HepG2 (cell line): ENCODE data around the gene TAF6L. TPM values are rescaled to one million over a fixed set of nuclear protein-coding genes. Genes with fewer than 3 reads are reported as not detected.

Experiments
- ATAC-seq: fragments of 200-7000 bp; cut with Tn5 transposase; 3 replicates; pipeline ENCODE4 v1.9.1; 2020; ENCODE audit warnings: mild to moderate bottlenecking, moderate library complexity
- BruUV-seq: library from RNA; stranded (reverse); fragments of 400-500 nt; replicated peaks from 2 replicates; lab custom pipeline; 2021; lab: Mats Ljungman, UMichigan
- CTCF ChIA-PET: fragments of 300-600 bp; formaldehyde crosslinking; extraction: SDS; loops from one replicate; lab custom pipeline; 2021; ENCODE audit warnings: low total read pairs, inconsistent platforms, low intra/inter-chr PET ratio; lab: Yijun Ruan, JAX
- POLR2A ChIA-PET: fragments of 350-600 bp; sonication (Branson Sonifier 250); formaldehyde crosslinking; loops from one replicate; lab custom pipeline; 2020; ENCODE audit warnings: antibody characterized with exemption, inconsistent platforms; lab: Yijun Ruan, JAX
- DNase-seq: peaks from one replicate; pipeline ENCODE4 v3.0.0-alpha.2; 2015; ENCODE audit warnings: low spot score
- FAIRE-seq: peaks from 3 replicates; lab custom pipeline; 2011; peaks lifted over from hg19 to GRCh38; lab: Jason Lieb, UNC
- H2AFZ ChIP-seq: one replicate; pipeline ENCODE4 v1.6.1; 2011; ENCODE audit warnings: low read length, inconsistent platforms
- H3K27ac ChIP-seq: fragments of 300-600 bp; 3 replicates; pipeline ENCODE4 v1.8.0; 2011; ENCODE audit warnings: mixed run types, mild to moderate bottlenecking, mixed read lengths, low read length, inconsistent platforms; ENCODE audit not compliant: insufficient read depth; ENCODE audit errors: extremely low read length
- H3K27me3 ChIP-seq, 2 experiments: fragments of 200-600 bp in 1 of 2; 2 replicates in 1 of 2; 3 replicates in 1 of 2; pipeline versions ENCODE4 v1.6.0 to v1.8.0; 2011; ENCODE audit warnings: low read length in 2 of 2, mild to moderate bottlenecking in 2 of 2, moderate library complexity in 2 of 2, inconsistent platforms in 1 of 2; ENCODE audit not compliant: insufficient read depth in 2 of 2, control insufficient read depth in 1 of 2
- H3K36me3 ChIP-seq, 2 experiments: fragments of 200-600 bp in 1 of 2; replicated peaks in 1 of 2; 2 replicates in 1 of 2; 3 replicates in 1 of 2; pipeline versions ENCODE4 v1.5.1 to v1.8.0; 2011; ENCODE audit warnings: low read length in 2 of 2, inconsistent platforms in 1 of 2; ENCODE audit not compliant: insufficient read depth in 2 of 2, control insufficient read depth in 1 of 2
- H3K4me1 ChIP-seq: 2 replicates; pipeline ENCODE4 v1.5.1; 2012; ENCODE audit warnings: low read length, inconsistent platforms; ENCODE audit not compliant: insufficient read depth
- H3K4me2 ChIP-seq: 2 replicates; pipeline ENCODE4 v1.6.0; 2011; ENCODE audit warnings: low read depth, low read length, inconsistent platforms
- H3K4me3 ChIP-seq, 3 experiments: fragments of 200-600 bp in 1 of 3; sonication (generic), shearing (Covaris generic) in 1 of 3; replicated peaks in 1 of 3; 2 replicates each; pipeline ENCODE4 v1.5.1; 2011 to 2016; ENCODE audit warnings: low read length in 3 of 3, inconsistent platforms in 2 of 3, low read depth in 2 of 3, mild to moderate bottlenecking in 2 of 3, control low read depth in 1 of 3, mixed read lengths in 1 of 3; ENCODE audit not compliant: insufficient read depth in 1 of 3
- H3K79me2 ChIP-seq: one replicate; pipeline ENCODE4 v1.6.1; 2011; ENCODE audit warnings: low read length, inconsistent platforms; ENCODE audit not compliant: insufficient read depth
- H3K9ac ChIP-seq: 2 replicates; pipeline ENCODE4 v1.6.0; 2011; ENCODE audit warnings: mild to moderate bottlenecking, low read depth, low read length, inconsistent platforms; ENCODE audit not compliant: insufficient read depth
- H3K9me3 ChIP-seq: 2 replicates; pipeline ENCODE4 v1.5.1; 2012; ENCODE audit warnings: mild to moderate bottlenecking, low read length
- H4K20me1 ChIP-seq: 2 replicates; pipeline ENCODE4 v1.6.0; 2011; ENCODE audit warnings: inconsistent platforms, mild to moderate bottlenecking, low read length, moderate library complexity; ENCODE audit not compliant: insufficient read depth
- AFF4 ChIP-seq: sonication (generic); formaldehyde crosslinking; IDR thresholded peaks from 2 replicates; pipeline ENCODE4 v1.4.0; 2020; ENCODE audit warnings: missing genetic modification reagents
- CENPX ChIP-seq: sonication (generic); formaldehyde crosslinking; IDR thresholded peaks from 2 replicates; pipeline ENCODE4 v1.9.0; 2021; ENCODE audit warnings: mild to moderate bottlenecking, missing genetic modification reagents, moderate library complexity
- DMTF1 ChIP-seq: sonication (generic); formaldehyde crosslinking; IDR thresholded peaks from 2 replicates; pipeline ENCODE4 v1.4.0; 2020; ENCODE audit warnings: mild to moderate bottlenecking, missing genetic modification reagents
- FOXJ3 ChIP-seq: sonication (generic); formaldehyde crosslinking; IDR thresholded peaks from 2 replicates; pipeline ENCODE4 v1.4.0; 2020; ENCODE audit warnings: missing genetic modification reagents, mild to moderate bottlenecking, borderline replicate concordance
- GATA4 ChIP-seq: sonication (generic); IDR thresholded peaks from 2 replicates; pipeline ENCODE4 v1.6.1; 2016; ENCODE audit warnings: antibody characterized with exemption, low read depth, borderline replicate concordance
- HNRNPLL ChIP-seq: fragments of 200-400 bp; formaldehyde crosslinking; IDR thresholded peaks from 2 replicates; pipeline ENCODE4 v1.6.1; 2017; ENCODE audit warnings: mild to moderate bottlenecking, low read depth, low read length; ENCODE audit not compliant: poor library complexity, severe bottlenecking
- NR2F2 ChIP-seq: IDR thresholded peaks from 2 replicates; pipeline ENCODE4 v1.6.1; 2012; ENCODE audit warnings: low read depth, inconsistent platforms, borderline replicate concordance
- RORA ChIP-seq: sonication (generic); formaldehyde crosslinking; IDR thresholded peaks from 2 replicates; pipeline ENCODE4 v1.5.0; 2020; ENCODE audit warnings: mild to moderate bottlenecking, missing genetic modification reagents, moderate library complexity
- SIN3B ChIP-seq: fragments of 150-350 bp; IDR thresholded peaks from 2 replicates; pipeline ENCODE4 v1.6.1; 2014; ENCODE audit warnings: low read length
- SP5 ChIP-seq: IDR thresholded peaks from 2 replicates; pipeline ENCODE4 v1.6.1; 2016; ENCODE audit warnings: low read depth, borderline replicate concordance
- SRF ChIP-seq: IDR thresholded peaks from 2 replicates; pipeline ENCODE4 v1.6.1; 2011; ENCODE audit warnings: mild to moderate bottlenecking, low read depth, low read length, moderate library complexity
- STAT5B ChIP-seq: sonication (generic); formaldehyde crosslinking; IDR thresholded peaks from 2 replicates; pipeline ENCODE4 v1.4.0; 2020; ENCODE audit warnings: missing genetic modification reagents
- TAF1 ChIP-seq: sonication (generic); formaldehyde crosslinking; IDR thresholded peaks from 2 replicates; pipeline ENCODE4 v1.4.0; 2020; ENCODE audit warnings: missing genetic modification reagents
- TEAD3 ChIP-seq: optimal IDR thresholded peaks from 2 replicates; pipeline ENCODE3; 2016; ENCODE audit warnings: borderline replicate concordance
- THAP7 ChIP-seq: sonication (generic); formaldehyde crosslinking; IDR thresholded peaks from 2 replicates; pipeline ENCODE4 v1.8.1; 2023; ENCODE audit warnings: mild to moderate bottlenecking, missing genetic modification reagents
- ZMYM3 ChIP-seq: sonication (generic); formaldehyde crosslinking; IDR thresholded peaks from 2 replicates; pipeline ENCODE4 v1.5.1; 2020; ENCODE audit warnings: mild to moderate bottlenecking, missing genetic modification reagents
- ZNF207 ChIP-seq: fragments of 450-650 bp; IDR thresholded peaks from 2 replicates; pipeline ENCODE4 v1.6.1; 2016; ENCODE audit warnings: antibody characterized with exemption, borderline replicate concordance
- ZNF3 ChIP-seq: IDR thresholded peaks from 2 replicates; pipeline ENCODE4 v1.7.0; 2017; ENCODE audit warnings: inconsistent platforms
- ZNF7 ChIP-seq: IDR thresholded peaks from 2 replicates; pipeline ENCODE4 v1.6.1; 2016; ENCODE audit warnings: missing biosample characterization, missing genetic modification reagents
- WGBS: methylation state at CpG from one replicate; pipeline ENCODE4 v1.1.6; 2017; ENCODE audit warnings: low lambda C conversion rate; 5-methylcytosine and 5-hydroxymethylcytosine counted together
- in situ Hi-C: cut with HindIII; loops from 2 replicates; pipeline ENCODE4 v1.10.0; 2017; ENCODE audit warnings: low pct_unique_long_range_greater_than_20kb; ENCODE audit not compliant: extremely low pct_ligation_motif_present
- intact Hi-C: fragments of 100-400 bp; cut with micrococcal nuclease; formaldehyde crosslinking; loops from one replicate; pipeline ENCODE4 v1.10.0; 2022; ENCODE audit not compliant: unreplicated experiment
- polyA plus RNA-seq, 8 experiments: library from polyadenylated mRNA; depleted of rRNA in 3 of 8; stranded (reverse) in 7 of 8; unstranded in 1 of 8; fragments of >200 nt; fragmentation: Illumina TruSeq in 4 of 8; extraction: Trizol in 4 of 8; gene quantifications; 2 replicates each; pipeline versions ENCODE4 v1.2.1 to v1.2.3, GENCODE V29; 2011 to 2016; ENCODE audit warnings: low read depth in 4 of 8, missing spikeins in 1 of 8, mixed read lengths in 1 of 8; ENCODE audit not compliant: insufficient read depth in 1 of 8
- total RNA-seq, 5 experiments: library from RNA; depleted of rRNA; stranded (reverse); fragments of >200 nt; fragmentation: Illumina TruSeq; extraction: Trizol; gene quantifications; 2 replicates each; pipeline ENCODE4 v1.2.3, GENCODE V29; 2016; ENCODE audit warnings: low read depth in 1 of 5

TAF6L gene
- total and polyA plus RNA-seq, 2 of the 13 experiments (the other 11 are each of a cell fraction or from before 2014, with no cell fraction given), result 12.6 to 19.4 TPM

GRCh38 chr11:62727165-62727871, 43.9 kb upstream of the TAF6L start, which contains the start of gene HNRNPUL2:
Gene HNRNPUL2 (minus strand): TSS chr11:62727457. CDS start chr11:62727156, 301 bp downstream.
- peaks cover 45% of the 10 kb centered on the region for H3K4me1 ChIP-seq
- CTCF ChIA-PET, result no interaction called here
- H3K27me3 ChIP-seq, result peaks cover 0 to 3% of the 10 kb centered on the region in 2 experiments; a peak in 1 of 5 replicates
- peak within 1 kb of the TSS; percentile 91 for H3K4me2 ChIP-seq
- H3K9ac ChIP-seq, result peak within 1 kb of the TSS; percentile 95
- peak within 1 kb of the TSS; percentile 99 for H3K27ac ChIP-seq
- H4K20me1 ChIP-seq, result peaks cover 30% of the 10 kb centered on the region
- DNase-seq (peak; percentile 97), FAIRE-seq (no peak), ATAC-seq (peak; percentile 89)
- intact Hi-C loops, result loop anchor here (5.0 kb wide), 1 partner anchor 115 kb away; no protein-coding TSS in a partner anchor
- no peak within 1 kb of the TSS for H2AFZ ChIP-seq
- in situ Hi-C loops, result no loop called here
- BruUV-seq, result no TSS peak
- POLR2A ChIA-PET, result interaction anchor here (0.6 to 5.7 kb wide), 42 partner anchors 11 to 325 kb away, joined by 3 to 129 read pairs (median 8); partner anchors contain the start of genes AHNAK, B3GAT3, BSCL2 and C11orf98
- 0% methylated on average over 13 of the region's 72 CpGs for WGBS
- H3K79me2 ChIP-seq, result peaks cover 64% of the 10 kb centered on the region
- no peaks in the 10 kb centered on the region for H3K9me3 ChIP-seq
- peaks cover 1 to 24% of the 10 kb centered on the region in 2 experiments for H3K36me3 ChIP-seq
- peak within 1 kb of the TSS; percentile 91 to 100 (median 94) for H3K4me3 ChIP-seq
- no peak for TF ChIP-seq DMTF1 (CRISPR knock-in tag)
- TF ChIP-seq ZMYM3, result no peak
- TF ChIP-seq ZNF7 (CRISPR knock-in tag), result no peak
- TF ChIP-seq FOXJ3 (CRISPR knock-in tag), result peak; percentile 42
- peak; percentile 78 for TF ChIP-seq TAF1
- 0 out of 2 replicates have a peak, but pooled peaks have one; percentile 34 for TF ChIP-seq STAT5B (CRISPR knock-in tag)
- TF ChIP-seq ZNF3 (CRISPR knock-in tag), result no peak
- peak; percentile 67; the same call in 1 of the 2 replicates for TF ChIP-seq GATA4
- TF ChIP-seq THAP7 (CRISPR knock-in tag), result peak; percentile 81; the same call in 1 of the 2 replicates
- peak; percentile 50; the same call in 1 of the 2 replicates for TF ChIP-seq SP5 (CRISPR knock-in tag)
- TF ChIP-seq HNRNPLL, result peak; percentile 82
- TF ChIP-seq AFF4 (CRISPR knock-in tag), result no peak
- no peak for TF ChIP-seq RORA (CRISPR knock-in tag)
- TF ChIP-seq CENPX, result no peak
- no peak for TF ChIP-seq ZNF207
- TF ChIP-seq SIN3B, result no peak; the same call in 1 of the 2 replicates
- TF ChIP-seq TEAD3 (CRISPR knock-in tag), result no peak
- TF ChIP-seq NR2F2, result no peak; the same call in 1 of the 2 replicates
- no peak for TF ChIP-seq SRF
